ENCODE measurements around the gene XK. TPM values are rescaled to one million over a fixed set of nuclear protein-coding genes. Genes with fewer than 3 reads are reported as not detected.

XK gene
- total RNA-seq, 1 donor from 2014 or later: 0.63 TPM

DNA sequence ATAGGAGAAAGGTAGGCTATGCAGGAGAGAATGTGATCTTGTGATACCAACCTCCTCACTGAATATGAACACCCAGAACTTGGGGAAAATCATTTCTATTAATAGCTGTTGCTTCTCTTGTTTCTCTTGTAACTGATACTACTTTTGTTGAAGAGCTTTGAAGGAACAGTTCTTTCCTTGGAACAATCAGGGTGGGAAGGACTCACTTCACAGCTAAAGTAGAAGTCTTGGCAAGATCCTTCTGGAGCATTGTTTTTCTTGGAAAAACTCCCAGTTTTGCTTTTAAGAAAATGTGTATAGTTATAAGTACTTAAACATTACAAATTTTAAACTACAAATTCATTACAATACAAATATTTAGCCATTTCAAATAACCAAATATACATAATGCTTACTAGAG, 19.1 kb upstream of the XK start:
- no peak overlapping the region for H3K4me3 ChIP-seq (ENCODE audit: low read depth, low read length)
- TF ChIP-seq, protein P1, sequence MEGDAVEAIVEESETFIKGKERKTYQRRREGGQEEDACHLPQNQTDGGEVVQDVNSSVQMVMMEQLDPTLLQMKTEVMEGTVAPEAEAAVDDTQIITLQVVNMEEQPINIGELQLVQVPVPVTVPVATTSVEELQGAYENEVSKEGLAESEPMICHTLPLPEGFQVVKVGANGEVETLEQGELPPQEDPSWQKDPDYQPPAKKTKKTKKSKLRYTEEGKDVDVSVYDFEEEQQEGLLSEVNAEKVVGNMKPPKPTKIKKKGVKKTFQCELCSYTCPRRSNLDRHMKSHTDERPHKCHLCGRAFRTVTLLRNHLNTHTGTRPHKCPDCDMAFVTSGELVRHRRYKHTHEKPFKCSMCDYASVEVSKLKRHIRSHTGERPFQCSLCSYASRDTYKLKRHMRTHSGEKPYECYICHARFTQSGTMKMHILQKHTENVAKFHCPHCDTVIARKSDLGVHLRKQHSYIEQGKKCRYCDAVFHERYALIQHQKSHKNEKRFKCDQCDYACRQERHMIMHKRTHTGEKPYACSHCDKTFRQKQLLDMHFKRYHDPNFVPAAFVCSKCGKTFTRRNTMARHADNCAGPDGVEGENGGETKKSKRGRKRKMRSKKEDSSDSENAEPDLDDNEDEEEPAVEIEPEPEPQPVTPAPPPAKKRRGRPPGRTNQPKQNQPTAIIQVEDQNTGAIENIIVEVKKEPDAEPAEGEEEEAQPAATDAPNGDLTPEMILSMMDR (conservative IDR thresholded peaks at IDR 0.05; ENCODE audit: low read depth, low read length): no peak
- no peak for DNase-seq (ENCODE audit: low read depth)

DNA sequence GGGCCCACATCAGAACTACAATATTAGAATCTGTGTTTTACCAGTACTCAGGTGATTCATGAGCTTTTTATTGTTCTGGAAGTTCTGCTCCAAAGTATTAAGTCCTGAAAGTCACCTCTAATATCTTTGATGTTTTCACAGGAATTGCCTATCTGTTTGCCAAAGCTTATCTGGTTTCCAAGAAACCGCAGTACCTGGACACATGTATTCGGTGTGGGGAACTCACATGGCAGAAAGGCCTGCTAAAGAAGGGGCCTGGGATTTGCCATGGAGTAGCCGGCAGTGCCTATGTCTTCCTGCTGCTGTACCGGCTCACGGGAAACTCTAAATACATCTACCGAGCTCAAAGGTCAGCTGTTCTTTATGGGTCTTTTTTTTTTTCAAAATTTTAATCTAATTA, 18.4 kb upstream of the XK start:
- no peak overlapping the region for H3K4me3 ChIP-seq (ENCODE audit: low read depth, low read length)
- TF ChIP-seq, protein P1 (conservative IDR thresholded peaks at IDR 0.05; ENCODE audit: low read depth, low read length): no peak
- no peak for DNase-seq (ENCODE audit: low read depth)

DNA sequence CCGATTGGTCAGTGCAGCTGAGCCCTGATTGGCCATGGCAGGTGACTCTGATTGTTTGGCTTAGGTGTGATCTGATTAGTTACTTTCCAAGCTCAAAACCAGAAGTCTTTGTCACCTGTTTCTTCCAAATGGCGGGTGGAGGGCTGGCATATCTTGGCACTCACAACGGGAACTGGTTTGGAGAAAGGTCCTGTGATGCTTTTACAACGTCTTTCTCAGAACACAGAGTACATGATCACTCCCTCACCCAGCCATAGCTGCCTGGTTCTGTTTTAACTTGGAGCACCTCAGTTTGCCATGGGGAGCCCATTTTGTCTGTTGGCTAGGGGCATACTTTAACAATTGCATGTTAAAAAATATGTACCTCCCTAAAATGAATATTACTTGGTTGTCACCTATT, 13.0 kb upstream of the XK start:
- TF ChIP-seq, protein P1 (conservative IDR thresholded peaks at IDR 0.05; ENCODE audit: low read depth, low read length): no peak
- no peak overlapping the region for H3K4me3 ChIP-seq (ENCODE audit: low read depth, low read length)

DNA sequence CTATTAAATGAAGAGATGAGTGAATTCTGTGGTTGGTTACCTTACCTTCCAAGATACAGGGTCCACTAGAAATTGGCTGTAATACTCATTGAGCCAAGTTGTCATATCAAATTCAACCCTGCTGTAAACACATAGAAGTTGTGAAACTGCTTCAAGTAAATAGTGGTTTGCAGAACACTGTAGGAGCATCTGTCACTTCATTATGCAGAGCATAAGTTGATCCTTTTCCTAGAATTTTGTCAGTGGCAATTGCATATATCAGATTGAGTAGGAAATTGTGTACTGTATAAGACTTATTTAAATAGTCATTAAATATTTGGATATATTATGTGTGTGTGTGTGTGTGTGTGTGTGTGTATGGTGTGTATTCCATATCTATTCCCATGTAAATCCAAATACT, 8.8 kb upstream of the XK start:
- no peak for DNase-seq (ENCODE audit: low read depth)
- TF ChIP-seq, protein P1 (conservative IDR thresholded peaks at IDR 0.05; ENCODE audit: low read depth, low read length): no peak
- no peak overlapping the region for H3K4me3 ChIP-seq (ENCODE audit: low read depth, low read length)

More for the DNA sequence above, 13.0 kb upstream of the XK start:
- DNase-seq (ENCODE audit: low read depth): no peak

DNA sequence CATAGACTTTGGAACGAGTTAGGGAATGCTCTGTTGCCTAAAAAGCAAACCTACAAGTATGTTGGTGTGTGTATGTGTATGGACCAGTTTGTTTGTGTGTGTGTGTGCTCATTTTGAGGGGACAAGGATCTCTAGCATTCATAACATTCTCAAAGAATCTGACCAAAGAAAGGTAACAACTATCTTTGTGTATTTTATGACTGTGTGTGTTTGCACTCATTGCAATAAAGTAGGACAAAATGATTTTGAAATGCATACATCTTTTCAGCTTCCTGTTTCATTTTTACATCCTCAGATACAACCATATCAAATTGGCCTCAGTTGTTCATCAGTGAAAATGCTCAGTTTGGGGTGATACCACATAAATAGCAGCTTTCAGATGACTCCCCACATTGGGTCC, 8.3 kb upstream of the XK start:
- TF ChIP-seq, protein P1 (conservative IDR thresholded peaks at IDR 0.05; ENCODE audit: low read depth, low read length): no peak
- DNase-seq (ENCODE audit: low read depth): no peak
- H3K4me3 ChIP-seq (ENCODE audit: low read depth, low read length): no peak overlapping the region

DNA sequence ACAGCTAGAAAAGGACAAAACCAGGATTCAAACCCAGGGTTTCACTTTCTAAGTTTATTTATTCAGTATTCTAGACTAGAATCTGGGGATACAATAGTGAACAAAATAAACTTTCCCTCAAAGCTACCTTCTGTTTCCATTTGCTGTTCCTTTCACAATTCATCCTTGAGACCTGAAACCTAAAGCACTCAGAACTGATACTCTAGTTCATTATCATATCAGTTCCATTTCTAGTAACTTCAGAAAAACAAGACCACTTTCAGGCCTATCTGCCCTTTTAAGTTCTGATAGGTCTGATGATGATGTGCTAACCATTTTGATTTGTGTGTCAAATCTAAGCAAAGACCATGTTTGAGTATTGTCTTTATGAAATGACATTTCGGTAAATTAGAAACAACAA, 7.8 kb upstream of the XK start:
- no peak for DNase-seq (ENCODE audit: low read depth)

DNA sequence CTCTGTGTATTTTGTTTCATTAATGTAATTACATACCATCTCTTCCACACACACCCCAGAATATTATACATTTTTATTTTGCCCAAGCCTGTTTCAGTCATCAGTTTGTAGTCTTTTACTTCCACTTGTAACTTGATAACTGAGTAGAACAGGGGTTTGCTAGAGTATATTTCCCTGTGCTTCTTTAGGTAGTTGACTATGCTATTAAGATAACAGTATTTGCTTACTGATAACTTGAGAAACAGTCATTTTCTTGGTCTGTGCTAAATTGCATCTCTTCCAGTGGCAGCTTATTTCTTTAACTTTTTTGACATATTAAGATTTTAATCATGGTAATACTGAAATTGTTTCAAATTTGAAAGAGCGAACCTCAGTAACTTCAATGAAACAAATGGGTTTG, 7.0 kb upstream of the XK start:
- no peak for DNase-seq (ENCODE audit: low read depth)
- TF ChIP-seq, protein P1 (conservative IDR thresholded peaks at IDR 0.05; ENCODE audit: low read depth, low read length): no peak
- no peak overlapping the region for H3K4me3 ChIP-seq (ENCODE audit: low read depth, low read length)

More for the DNA sequence above, 7.8 kb upstream of the XK start:
- no peak overlapping the region for H3K4me3 ChIP-seq (ENCODE audit: low read depth, low read length)
- TF ChIP-seq, protein P1 (conservative IDR thresholded peaks at IDR 0.05; ENCODE audit: low read depth, low read length): no peak
